SK-N-SH (cell line): ENCODE measurements around the gene EPB41L4A. TPM values are rescaled to one million over a fixed set of nuclear protein-coding genes. Genes with fewer than 3 reads are reported as not detected.

ENCODE experiments used
- CTCF ChIA-PET: fragments of 300-600, 350-600 bp; formaldehyde crosslinking; extraction: SDS; loops from one replicate; lab custom pipeline; 2021; lab: Yijun Ruan, JAX
- POLR2A ChIA-PET: fragments of 350-600 bp; sonication (Branson Sonifier 250); formaldehyde crosslinking; extraction: SDS; loops from one replicate; lab custom pipeline; 2020; ENCODE audit warnings: antibody characterized with exemption, inconsistent platforms; lab: Yijun Ruan, JAX
- DNase-seq: peaks from one replicate; pipeline ENCODE4 v3.0.0; 2012
- H2AFZ ChIP-seq: fragments of 200-600 bp; sonication (generic); 2 replicates; pipeline ENCODE4 v1.8.1; 2016; ENCODE audit warnings: antibody characterized with exemption, mild to moderate bottlenecking, low read depth
- H3F3A ChIP-seq: fragments of 200-600 bp; sonication (generic); replicated peaks from 2 replicates; pipeline ENCODE3; 2016; ENCODE audit warnings: antibody characterized with exemption, mild to moderate bottlenecking; ENCODE audit not compliant: insufficient read depth
- H3K27ac ChIP-seq, 2 experiments: fragments of 200-500 bp in 1 of 2; fragments of 200-600 bp in 1 of 2; sonication (Bioruptor generic) in 1 of 2; sonication (generic), shearing (Covaris generic) in 1 of 2; 2 replicates each; pipeline versions ENCODE4 v1.5.1 to v1.6.1; 2014 to 2016; ENCODE audit warnings: low read depth in 2 of 2, inconsistent platforms in 1 of 2, low read length in 1 of 2, mild to moderate bottlenecking in 1 of 2, mixed read lengths in 1 of 2
- H3K27me3 ChIP-seq: fragments of 200-600 bp; sonication (generic), shearing (Covaris generic); 2 replicates; pipeline ENCODE4 v1.6.1; 2016; ENCODE audit warnings: mixed run types; ENCODE audit not compliant: insufficient read depth
- H3K36me3 ChIP-seq, 2 experiments: fragments of 200-500 bp in 1 of 2; fragments of 200-600 bp in 1 of 2; sonication (Bioruptor generic) in 1 of 2; sonication (generic) in 1 of 2; replicated peaks in 1 of 2; 2 replicates each; pipeline versions ENCODE3 to v1.5.1; 2014 to 2016; ENCODE audit warnings: low read length in 1 of 2, mild to moderate bottlenecking in 1 of 2; ENCODE audit not compliant: insufficient read depth in 2 of 2, control insufficient read depth in 1 of 2
- H3K4me1 ChIP-seq, 2 experiments: fragments of 200-500 bp in 1 of 2; fragments of 200-600 bp in 1 of 2; sonication (Bioruptor generic) in 1 of 2; sonication (generic), shearing (Covaris generic) in 1 of 2; 2 replicates each; pipeline versions ENCODE4 v1.5.1 to v1.6.1; 2014 to 2016; ENCODE audit warnings: low read depth in 1 of 2, low read length in 1 of 2, mixed run types in 1 of 2; ENCODE audit not compliant: insufficient read depth in 2 of 2, control insufficient read depth in 1 of 2
- H3K4me2 ChIP-seq: fragments of 200-600 bp; sonication (generic), shearing (Covaris generic); 2 replicates; pipeline ENCODE4 v1.6.1; 2017; ENCODE audit warnings: mixed run types
- H3K4me3 ChIP-seq, 2 experiments: fragments of 200-500 bp in 1 of 2; fragments of 200-600 bp in 1 of 2; sonication (Bioruptor generic) in 1 of 2; sonication (generic), shearing (Covaris generic) in 1 of 2; 2 replicates each; pipeline versions ENCODE4 v1.5.1 to v1.8.1; 2014 to 2016; ENCODE audit warnings: low read depth in 2 of 2, inconsistent platforms in 1 of 2, low read length in 1 of 2, mild to moderate bottlenecking in 1 of 2, mixed read lengths in 1 of 2, moderate library complexity in 1 of 2
- H3K79me2 ChIP-seq: fragments of 200-600 bp; sonication (generic); 2 replicates; pipeline ENCODE4 v1.8.1; 2017; ENCODE audit warnings: mild to moderate bottlenecking; ENCODE audit not compliant: insufficient read depth
- H3K9ac ChIP-seq: fragments of 200-600 bp; sonication (generic); 2 replicates; pipeline ENCODE4 v1.6.1; 2017; ENCODE audit warnings: mixed run types
- H3K9me2 ChIP-seq: fragments of 200-600 bp; sonication (generic); 2 replicates; pipeline ENCODE4 v1.6.1; 2017; ENCODE audit warnings: mixed run types
- H3K9me3 ChIP-seq: fragments of 200-600 bp; sonication (generic); 2 replicates; pipeline ENCODE4 v1.6.1; 2017; ENCODE audit warnings: mixed run types, mild to moderate bottlenecking, moderate library complexity
- H4K20me1 ChIP-seq: fragments of 200-600 bp; sonication (generic); 2 replicates; pipeline ENCODE4 v1.6.1; 2017; ENCODE audit warnings: mild to moderate bottlenecking, mixed run types; ENCODE audit not compliant: insufficient read depth
- FOXJ3 ChIP-seq: sonication (generic); formaldehyde crosslinking; IDR thresholded peaks from 2 replicates; pipeline ENCODE4 v1.5.1; 2020; ENCODE audit warnings: mild to moderate bottlenecking, missing genetic modification reagents
- GATA2 ChIP-seq: sonication (generic); formaldehyde crosslinking; IDR thresholded peaks from 2 replicates; pipeline ENCODE4 v1.5.0; 2020; ENCODE audit warnings: mild to moderate bottlenecking, missing genetic modification reagents
- MAX ChIP-seq: IDR thresholded peaks from 2 replicates; pipeline ENCODE4 v1.4.0; 2012; ENCODE audit warnings: low read depth
- PBX3 ChIP-seq: IDR thresholded peaks from 2 replicates; pipeline ENCODE4; 2012
- POLR2AphosphoS5 ChIP-seq: IDR thresholded peaks from 2 replicates; pipeline ENCODE4 v1.6.1; 2012; ENCODE audit warnings: low read depth, low read length
- REST ChIP-seq: IDR thresholded peaks from 2 replicates; pipeline ENCODE4 v1.6.1; 2012; ENCODE audit warnings: mild to moderate bottlenecking, low read depth, low read length, moderate library complexity
- SIN3A ChIP-seq: IDR thresholded peaks from 2 replicates; pipeline ENCODE4 v1.6.1; 2012; ENCODE audit warnings: low read depth, mild to moderate bottlenecking, low read length, moderate library complexity, borderline replicate concordance
- TCF12 ChIP-seq: IDR thresholded peaks from 2 replicates; pipeline ENCODE4 v1.4.0; 2012
- USF2 ChIP-seq: fragments of 150-350 bp; IDR thresholded peaks from 2 replicates; pipeline ENCODE4 v1.6.1; 2017; ENCODE audit warnings: antibody characterized with exemption, low read length, low read depth, borderline replicate concordance
- YY1 ChIP-seq: IDR thresholded peaks from 2 replicates; pipeline ENCODE4 v1.4.0; 2012; ENCODE audit warnings: low read depth, mild to moderate bottlenecking
- ZBTB33 ChIP-seq: IDR thresholded peaks from 2 replicates; pipeline ENCODE4 v1.4.0; 2012; ENCODE audit warnings: low read depth, borderline replicate concordance
- WGBS: methylation state at CpG from one replicate; pipeline ENCODE4 v1.1.6; 2017; ENCODE audit warnings: low lambda C conversion rate; 5-methylcytosine and 5-hydroxymethylcytosine counted together
- polyA plus RNA-seq, 3 experiments: library from polyadenylated mRNA; depleted of rRNA; stranded (reverse); fragments of >200 nt; gene quantifications; 2 replicates each; pipeline ENCODE4 v1.2.3, GENCODE V29; 2012

Gene EPB41L4A
- polyA plus RNA-seq, 1 of the 3 experiments (the other 2 are of a cell fraction): 0.07 TPM

- Histone ChIP-seq H3K9ac (no peak overlapping the region), H2AFZ (no peak overlapping the region), H3K4me1 (no peaks in the 10 kb centered on the region; a peak in 2 of 4 replicates), H3K27ac (no peak overlapping the region), H3K4me3 (no peak overlapping the region), H4K20me1 (no peaks in the 10 kb centered on the region), H3K79me2 (no peaks in the 10 kb centered on the region), H3F3A (no peaks in the 10 kb centered on the region), H3K9me2 (no peaks in the 10 kb centered on the region), H3K36me3 (no peaks in the 10 kb centered on the region), H3K27me3 (no peaks in the 10 kb centered on the region), H3K4me2 (no peak overlapping the region), H3K9me3 (no peaks in the 10 kb centered on the region)
- DNase-seq: no peak
- ChIA-PET POLR2A (no interaction called here), CTCF (interaction anchor here (1.3 kb wide), 1 partner anchor 19 kb away, joined by 5 read pairs; no protein-coding TSS in a partner anchor)
- TF ChIP-seq REST: no peak
- TF ChIP-seq SIN3A: no peak
- TF ChIP-seq POLR2AphosphoS5: no peak
- TF ChIP-seq USF2: no peak
- no peak for TF ChIP-seq FOXJ3
- 68% methylated on average over 1 of the region's 1 CpG for WGBS
Observed at GRCh38 chr5:112275671-112276070, 143.4 kb downstream of the EPB41L4A start.

- DNase-seq: no peak
- Histone ChIP-seq H3K4me1 (peaks cover 0 to 4% of the 10 kb centered on the region in 2 experiments; a peak in 2 of 4 replicates), H3K79me2 (no peaks in the 10 kb centered on the region), H3K9me2 (no peaks in the 10 kb centered on the region), H3K4me3 (no peak overlapping the region), H4K20me1 (no peaks in the 10 kb centered on the region), H3K27me3 (no peaks in the 10 kb centered on the region), H3K9ac (no peak overlapping the region), H3K9me3 (no peaks in the 10 kb centered on the region), H3K27ac (no peak overlapping the region), H3F3A (no peaks in the 10 kb centered on the region), H3K4me2 (no peak overlapping the region), H2AFZ (no peak overlapping the region), H3K36me3 (no peaks in the 10 kb centered on the region)
- POLR2A ChIA-PET: no interaction called here
- CTCF ChIA-PET: interaction anchor here (1.0 kb wide), 1 partner anchor 11 kb away, joined by 3 read pairs; no protein-coding TSS in a partner anchor
- TF ChIP-seq ZBTB33 (no peak), YY1 (no peak), SIN3A (no peak), PBX3 (peak; percentile 41), USF2 (no peak), MAX (no peak), GATA2 (CRISPR knock-in tag) (no peak), TCF12 (peak; percentile 38)
- WGBS: 66% methylated on average over 4 of the region's 4 CpGs
Observed at GRCh38 chr5:112270299-112271293, 148.5 kb downstream of the EPB41L4A start.
